A673 (cell line): ENCODE results near the gene OR2AE1.

Experiments
- CTCF ChIP-seq: fragments of 300-800, 200-600 bp; sonication (generic); conservative IDR thresholded peaks from 2 replicates; pipeline ENCODE4 v1.5.1; 2017; ENCODE audit warnings: low read depth, mild to moderate bottlenecking, antibody characterized with exemption, low read length, moderate library complexity, mixed read lengths
- EZH2 ChIP-seq: fragments of 200-600 bp; sonication (generic); IDR thresholded peaks from 2 replicates; pipeline ENCODE4 v1.6.1; 2017; ENCODE audit warnings: borderline replicate concordance, low read depth, mild to moderate bottlenecking, mixed read lengths, antibody characterized with exemption, low read length; ENCODE audit not compliant: poor library complexity, severe bottlenecking

- TF ChIP-seq CTCF (no peak), EZH2 (no peak)
Observed at GRCh38 chr7:99893280-99893679, 16.4 kb upstream of the OR2AE1 start.
